ENCODE data around the gene PRR18.

The PRR18 gene

DNA sequence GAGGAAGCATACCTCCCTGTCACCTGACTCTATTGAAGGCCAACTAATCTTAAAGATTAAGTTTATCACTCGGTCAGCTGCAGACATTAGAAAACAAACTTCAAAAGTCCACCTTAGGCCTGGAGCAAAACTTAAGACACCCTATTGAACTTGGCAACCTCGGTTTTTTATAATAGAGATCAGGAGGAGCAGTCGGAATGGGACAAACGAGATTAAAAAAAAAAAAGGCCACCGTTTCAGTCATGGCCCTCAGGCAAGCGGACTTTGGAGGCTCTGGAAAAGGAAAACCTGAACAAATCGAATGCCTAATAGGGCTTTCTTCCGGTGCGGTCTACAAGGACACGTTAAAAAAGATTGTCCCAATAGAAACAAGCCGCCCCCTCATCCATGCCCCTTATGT, 7.2 kb upstream of the PRR18 start:
- Histone ChIP-seq H3K36me3 (ENCODE audit: insufficient read depth) (no peaks in the 10 kb centered on the region), H3K4me3 (IDR thresholded peaks at IDR 0.05; ENCODE audit: insufficient read depth, low read depth, low read length) (no peak overlapping the region), H3K4me2 (no peak overlapping the region), H4K20me1 (ENCODE audit: insufficient read depth) (no peaks in the 10 kb centered on the region), H3K4me1 (ENCODE audit: low read depth, poor library complexity, severe bottlenecking) (no peaks in the 10 kb centered on the region), H3K27ac (no peak overlapping the region), H3K27me3 (ENCODE audit: insufficient read depth, low read depth) (no peaks in the 10 kb centered on the region), H3K79me2 (ENCODE audit: insufficient read depth, low read depth) (no peaks in the 10 kb centered on the region), H2AFZ (ENCODE audit: low read depth) (no peak overlapping the region), H3K9ac (no peak overlapping the region)
- no peak for TF ChIP-seq CTCF (conservative IDR thresholded peaks at IDR 0.05; ENCODE audit: low read depth, low read length)

- H3K27me3 ChIP-seq (ENCODE audit: insufficient read depth, low read depth) = no peaks in the 10 kb centered on the region
- H4K20me1 ChIP-seq (ENCODE audit: insufficient read depth) = no peaks in the 10 kb centered on the region
- H3K4me3 ChIP-seq (IDR thresholded peaks at IDR 0.05; ENCODE audit: insufficient read depth, low read depth, low read length) = no peak overlapping the region
- no peaks in the 10 kb centered on the region for H3K79me2 ChIP-seq (ENCODE audit: insufficient read depth, low read depth)
- no peaks in the 10 kb centered on the region for H3K36me3 ChIP-seq (ENCODE audit: insufficient read depth)
- no peaks in the 10 kb centered on the region for H3K4me1 ChIP-seq (ENCODE audit: low read depth, poor library complexity, severe bottlenecking)
- no peak overlapping the region for H3K27ac ChIP-seq
- no peak overlapping the region for H3K9ac ChIP-seq
- no peak overlapping the region for H3K4me2 ChIP-seq
- H2AFZ ChIP-seq (ENCODE audit: low read depth) = no peak overlapping the region
- TF ChIP-seq CTCF (conservative IDR thresholded peaks at IDR 0.05; ENCODE audit: low read depth, low read length) = no peak
These were observed 6.3 kb upstream of the PRR18 start for GRCh38 chr6:166314454-166314853.

DNA sequence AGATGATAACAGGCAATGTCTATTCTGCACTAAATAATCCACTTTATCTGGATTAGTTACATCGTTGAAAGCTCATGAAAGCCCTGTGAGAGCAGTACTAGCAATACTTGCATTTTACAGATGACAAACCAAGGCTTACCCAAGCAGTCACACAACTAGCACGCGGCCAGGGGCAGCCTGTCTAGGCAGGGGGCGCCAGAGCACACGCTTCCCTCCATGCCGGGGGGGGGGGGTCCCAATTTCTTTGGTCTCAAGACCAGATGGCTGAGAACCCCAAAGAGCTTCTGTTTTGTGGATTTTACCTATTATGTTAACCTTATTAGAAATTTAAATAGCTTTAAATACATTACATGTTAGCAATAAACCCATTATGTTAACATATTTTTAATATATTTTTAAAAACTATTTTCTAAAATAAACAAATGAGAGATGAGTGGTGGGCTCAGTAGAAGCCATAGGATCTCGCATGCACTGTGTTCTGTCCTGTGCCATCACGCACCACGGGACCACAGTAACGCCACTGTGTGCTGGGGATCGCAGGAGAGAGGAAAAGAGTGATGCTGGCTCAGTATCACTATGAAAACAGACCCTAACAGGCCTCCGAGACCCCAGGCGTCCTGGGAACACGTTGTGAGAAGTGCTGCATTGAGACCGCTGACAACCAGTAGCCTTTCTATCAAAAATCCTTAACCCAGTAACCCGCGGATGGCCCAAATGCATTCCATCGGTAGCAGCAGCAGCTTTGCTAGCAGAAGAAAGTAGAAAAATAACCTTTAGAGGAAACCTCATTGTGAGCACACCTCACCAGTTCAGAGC, 5.3 kb upstream of the PRR18 start:
- H3K4me2 ChIP-seq = no peak overlapping the region
- H3K4me3 ChIP-seq (IDR thresholded peaks at IDR 0.05; ENCODE audit: insufficient read depth, low read depth, low read length) = no peak overlapping the region
- H3K27me3 ChIP-seq (ENCODE audit: insufficient read depth, low read depth) = no peaks in the 10 kb centered on the region
- H3K36me3 ChIP-seq (ENCODE audit: insufficient read depth) = no peaks in the 10 kb centered on the region
- H2AFZ ChIP-seq (ENCODE audit: low read depth) = no peak overlapping the region
- no peak overlapping the region for H3K27ac ChIP-seq
- no peaks in the 10 kb centered on the region for H3K4me1 ChIP-seq (ENCODE audit: low read depth, poor library complexity, severe bottlenecking)
- no peaks in the 10 kb centered on the region for H3K79me2 ChIP-seq (ENCODE audit: insufficient read depth, low read depth)
- no peak overlapping the region for H3K9ac ChIP-seq
- TF ChIP-seq CTCF (conservative IDR thresholded peaks at IDR 0.05; ENCODE audit: low read depth, low read length) = peak; percentile 49
- no peaks in the 10 kb centered on the region for H4K20me1 ChIP-seq (ENCODE audit: insufficient read depth)

GRCh38 chr6:166312832-166313231, 4.6 kb upstream of the PRR18 start:
- Histone ChIP-seq H3K79me2 (ENCODE audit: insufficient read depth, low read depth) (no peaks in the 10 kb centered on the region), H3K9ac (no peak overlapping the region), H4K20me1 (ENCODE audit: insufficient read depth) (no peaks in the 10 kb centered on the region), H3K4me1 (ENCODE audit: low read depth, poor library complexity, severe bottlenecking) (no peaks in the 10 kb centered on the region), H3K27me3 (ENCODE audit: insufficient read depth, low read depth) (no peaks in the 10 kb centered on the region), H3K4me3 (IDR thresholded peaks at IDR 0.05; ENCODE audit: insufficient read depth, low read depth, low read length) (no peak overlapping the region), H3K36me3 (ENCODE audit: insufficient read depth) (no peaks in the 10 kb centered on the region), H3K4me2 (no peak overlapping the region), H2AFZ (ENCODE audit: low read depth) (no peak overlapping the region), H3K27ac (no peak overlapping the region)
- no peak for TF ChIP-seq CTCF (conservative IDR thresholded peaks at IDR 0.05; ENCODE audit: low read depth, low read length)

Measured in KMS-11 (cell line).